Thoracic aorta (tissue), 2 donors: ENCODE measurements around the gene ARSK. TPM values are rescaled to one million over a fixed set of nuclear protein-coding genes. Genes with fewer than 3 reads are reported as not detected.
A peak's percentile ranks its signal among the peaks of the same experiment; 100 is the strongest.

Source experiments
- ATAC-seq: fragments of 150-250 bp; one replicate; pipeline ENCODE4 v1.8.0; 2017; ENCODE audit warnings: low read depth; ENCODE audit not compliant: insufficient number of reproducible peaks, low FRiP score
- DNase-seq: peaks from one replicate; pipeline ENCODE4 v3.0.0-alpha.2; 2020; ENCODE audit warnings: low spot score
- H3K27ac ChIP-seq, 2 donors: fragments of 200-600 bp; sonication (generic); 1 replicate in 1 of 2; 2 replicates in 1 of 2; pipeline ENCODE4 v1.5.1; 2016; ENCODE audit warnings: mild to moderate bottlenecking in 2 of 2, moderate library complexity in 2 of 2
- H3K27me3 ChIP-seq: fragments of 200-600 bp; sonication (generic); replicated peaks from 2 replicates; pipeline ENCODE4 v1.6.0; 2016; ENCODE audit warnings: mild to moderate bottlenecking; ENCODE audit not compliant: insufficient read depth
- H3K36me3 ChIP-seq: fragments of 200-600 bp; sonication (generic); one replicate; pipeline ENCODE4 v1.5.1; 2016
- H3K4me1 ChIP-seq, 2 donors: fragments of 200-600 bp; sonication (generic); 1 replicate in 1 of 2; 2 replicates in 1 of 2; pipeline versions ENCODE4 v1.5.1 to v1.6.0; 2016; ENCODE audit warnings: low read depth in 2 of 2, mild to moderate bottlenecking in 1 of 2; ENCODE audit not compliant: control insufficient read depth in 1 of 2
- H3K4me3 ChIP-seq: fragments of 200-600 bp; sonication (generic); 2 replicates; pipeline ENCODE4 v1.5.1; 2016; ENCODE audit warnings: mild to moderate bottlenecking
- H3K9me3 ChIP-seq: fragments of 200-600 bp; sonication (generic); 2 replicates; pipeline ENCODE4 v1.5.1; 2016
- CTCF ChIP-seq: fragments of 200-600 bp; sonication (generic); IDR thresholded peaks from one replicate; pipeline ENCODE4 v1.5.1; 2019; ENCODE audit warnings: antibody characterized with exemption
- total RNA-seq, 2 donors: library from RNA; depleted of rRNA; stranded (reverse); fragments of >200 nt; gene quantifications; one replicate each; pipeline versions ENCODE4 v1.1.0 to v1.2.3, GENCODE V29; 2016

The ARSK gene
- total RNA-seq, 2 donors from 2014 or later, result 5.1 to 8.5 TPM

GRCh38 chr5:95555553-95555952 is 652 bp downstream of the ARSK start:
- H3K9me3 ChIP-seq, result no peaks in the 10 kb centered on the region
- TF ChIP-seq CTCF, result no peak
- H3K36me3 ChIP-seq, result peaks cover 3% of the 10 kb centered on the region
- H3K4me1 ChIP-seq, result peaks cover 7 to 26% of the 10 kb centered on the region in 2 donors
- ATAC-seq (no peak), DNase-seq (no peak)
- H3K4me3 ChIP-seq, result peak overlapping the region; percentile 84
- H3K27me3 ChIP-seq, result no peaks in the 10 kb centered on the region
- H3K27ac ChIP-seq, result peak overlapping the region; percentile 63 to 75

GRCh38 chr5:95557841-95558240 is 2.9 kb downstream of the ARSK start:
- Histone ChIP-seq H3K27me3 (no peaks in the 10 kb centered on the region), H3K9me3 (no peaks in the 10 kb centered on the region), H3K27ac (no peak overlapping the region), H3K4me3 (no peak overlapping the region), H3K36me3 (no peaks in the 10 kb centered on the region), H3K4me1 (peaks cover 7 to 17% of the 10 kb centered on the region in 2 donors)
- DNase-seq, result no peak
- ATAC-seq, result no peak
- TF ChIP-seq CTCF, result no peak

GRCh38 chr5:95562282-95562681 is 7.4 kb downstream of the ARSK start:
- no peak for ATAC-seq
- no peaks in the 10 kb centered on the region for H3K36me3 ChIP-seq
- no peak for TF ChIP-seq CTCF
- no peaks in the 10 kb centered on the region for H3K9me3 ChIP-seq
- H3K27me3 ChIP-seq, result no peaks in the 10 kb centered on the region
- no peak overlapping the region for H3K4me3 ChIP-seq
- H3K27ac ChIP-seq, result no peak overlapping the region
- no peak for DNase-seq
- no peaks in the 10 kb centered on the region for H3K4me1 ChIP-seq

GRCh38 chr5:95563367-95563766 is 8.5 kb downstream of the ARSK start:
- no peak for DNase-seq
- no peak for ATAC-seq
- H3K9me3 ChIP-seq, result no peaks in the 10 kb centered on the region
- no peaks in the 10 kb centered on the region for H3K27me3 ChIP-seq
- H3K4me1 ChIP-seq, result no peaks in the 10 kb centered on the region
- H3K36me3 ChIP-seq, result no peaks in the 10 kb centered on the region
- no peak overlapping the region for H3K27ac ChIP-seq
- TF ChIP-seq CTCF, result no peak
- H3K4me3 ChIP-seq, result no peak overlapping the region

- DNase-seq (no peak), ATAC-seq (no peak)
- Histone ChIP-seq H3K36me3 (peaks cover 5% of the 10 kb centered on the region), H3K27me3 (no peaks in the 10 kb centered on the region), H3K27ac (no peak overlapping the region), H3K4me3 (no peak overlapping the region), H3K4me1 (no peaks in the 10 kb centered on the region), H3K9me3 (no peaks in the 10 kb centered on the region)
- TF ChIP-seq CTCF, result no peak
Measured at GRCh38 chr5:95564450-95564849, 9.5 kb downstream of the ARSK start.
